MM.1S (cell line): Measurements from ENCODE around the gene ZBTB12.
"Not testable (repeated sequence)": the region's sequence is repeated elsewhere in the genome, so short reads cannot be mapped to it uniquely, and the experiment has no call there.

Experiments used
- DNase-seq: peaks from one replicate; pipeline ENCODE4 v3.0.0-alpha.2; 2015
- H2AFZ ChIP-seq: fragments of 300-600 bp; sonication (generic); 2 replicates; pipeline ENCODE4 v1.6.0; 2016; ENCODE audit warnings: antibody characterized with exemption, low read length
- H3F3A ChIP-seq: fragments of 300-600 bp; sonication (generic); 2 replicates; pipeline ENCODE4 v1.6.1; 2016; ENCODE audit warnings: mild to moderate bottlenecking, antibody characterized with exemption, low read length, moderate library complexity, mixed read lengths; ENCODE audit not compliant: insufficient read depth
- H3K27ac ChIP-seq: fragments of 300-600 bp; sonication (generic); 2 replicates; pipeline ENCODE4 v1.5.1; 2016; ENCODE audit warnings: mild to moderate bottlenecking, low read length
- H3K27me3 ChIP-seq: fragments of 300-600 bp; sonication (generic); replicated peaks from 2 replicates; pipeline ENCODE4 v1.6.0; 2016; ENCODE audit warnings: low read length; ENCODE audit not compliant: insufficient read depth
- H3K36me3 ChIP-seq: fragments of 300-600 bp; sonication (generic); replicated peaks from 2 replicates; pipeline ENCODE4 v1.6.1; 2016; ENCODE audit warnings: mild to moderate bottlenecking, low read length, mixed read lengths; ENCODE audit not compliant: insufficient read depth
- H3K4me1 ChIP-seq: fragments of 300-600 bp; sonication (generic); 2 replicates; pipeline ENCODE4 v1.6.1; 2016; ENCODE audit warnings: low read length, mixed read lengths
- H3K4me2 ChIP-seq: fragments of 300-600 bp; sonication (generic); 2 replicates; pipeline ENCODE4 v1.6.0; 2016; ENCODE audit warnings: low read depth, low read length
- H3K4me3 ChIP-seq: fragments of 300-600 bp; sonication (generic); 2 replicates; pipeline ENCODE4 v1.5.1; 2016; ENCODE audit warnings: low read length, mixed read lengths
- H3K79me2 ChIP-seq: fragments of 300-600 bp; sonication (generic); 2 replicates; pipeline ENCODE4 v1.6.1; 2016; ENCODE audit warnings: mixed run types, low read length, mixed read lengths
- H3K9ac ChIP-seq: fragments of 300-600 bp; sonication (generic); 2 replicates; pipeline ENCODE4 v1.6.1; 2016; ENCODE audit warnings: low read length, mixed read lengths
- H3K9me2 ChIP-seq: fragments of 300-600 bp; sonication (generic); replicated peaks from 2 replicates; pipeline ENCODE4 v1.6.1; 2016; ENCODE audit warnings: mild to moderate bottlenecking, low read length, mixed read lengths; ENCODE audit not compliant: insufficient read depth
- H3K9me3 ChIP-seq: fragments of 300-600 bp; sonication (generic); replicated peaks from 2 replicates; pipeline ENCODE4 v1.6.1; 2016; ENCODE audit warnings: mild to moderate bottlenecking, low read length, mixed read lengths; ENCODE audit not compliant: insufficient read depth
- H4K20me1 ChIP-seq: fragments of 300-600 bp; sonication (generic); 2 replicates; pipeline ENCODE4 v1.6.1; 2016; ENCODE audit warnings: mild to moderate bottlenecking, low read length, moderate library complexity, mixed read lengths; ENCODE audit not compliant: insufficient read depth
- CTCF ChIP-seq: fragments of 300-600 bp; sonication (generic); IDR thresholded peaks from 2 replicates; pipeline ENCODE4 v1.5.1; 2016; ENCODE audit warnings: antibody characterized with exemption, low read length, mixed read lengths
- EZH2 ChIP-seq: fragments of 300-600 bp; sonication (generic); optimal IDR thresholded peaks from 2 replicates; pipeline ENCODE3; 2017; ENCODE audit warnings: low read depth, mild to moderate bottlenecking, antibody characterized with exemption, low read length, mixed read lengths
- EZH2phosphoT487 ChIP-seq: fragments of 300-600 bp; sonication (generic); IDR thresholded peaks from 2 replicates; pipeline ENCODE4 v1.6.1; 2018; ENCODE audit warnings: antibody characterized with exemption, low read length

The ZBTB12 gene

DNA sequence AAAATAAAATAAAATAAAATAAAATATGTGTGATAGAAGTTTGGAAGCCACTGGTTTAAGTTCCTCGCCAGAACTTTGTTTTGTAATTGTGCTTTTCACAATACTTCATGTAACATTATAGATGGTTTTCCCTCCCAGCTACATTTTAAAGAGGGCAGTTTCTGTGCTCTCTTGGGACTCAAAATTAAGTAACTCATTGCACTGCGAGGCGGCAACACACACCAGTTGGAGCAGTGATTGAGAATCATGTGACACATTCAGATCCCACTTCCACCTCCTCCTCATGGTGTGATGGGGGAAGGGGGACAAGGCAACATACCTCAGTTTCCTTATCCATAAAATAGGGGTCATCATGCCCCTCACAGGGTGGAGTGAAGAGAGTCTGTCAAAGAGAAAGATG, 33.1 kb upstream of the ZBTB12 start:
- Histone ChIP-seq H3K27me3 (no peaks in the 10 kb centered on the region; the same call in 1 of the 2 replicates), H3K9me2 (no peaks in the 10 kb centered on the region), H3K4me1 (no peaks in the 10 kb centered on the region), H4K20me1 (no peaks in the 10 kb centered on the region), H2AFZ (no peak overlapping the region), H3K9me3 (no peaks in the 10 kb centered on the region), H3K4me3 (no peak overlapping the region), H3K4me2 (no peak overlapping the region), H3F3A (no peaks in the 10 kb centered on the region), H3K9ac (no peak overlapping the region), H3K36me3 (no peaks in the 10 kb centered on the region), H3K79me2 (no peaks in the 10 kb centered on the region), H3K27ac (no peak overlapping the region)
- TF ChIP-seq EZH2 (no peak), EZH2phosphoT487 (no peak), CTCF (no peak)
- no peak for DNase-seq

DNA sequence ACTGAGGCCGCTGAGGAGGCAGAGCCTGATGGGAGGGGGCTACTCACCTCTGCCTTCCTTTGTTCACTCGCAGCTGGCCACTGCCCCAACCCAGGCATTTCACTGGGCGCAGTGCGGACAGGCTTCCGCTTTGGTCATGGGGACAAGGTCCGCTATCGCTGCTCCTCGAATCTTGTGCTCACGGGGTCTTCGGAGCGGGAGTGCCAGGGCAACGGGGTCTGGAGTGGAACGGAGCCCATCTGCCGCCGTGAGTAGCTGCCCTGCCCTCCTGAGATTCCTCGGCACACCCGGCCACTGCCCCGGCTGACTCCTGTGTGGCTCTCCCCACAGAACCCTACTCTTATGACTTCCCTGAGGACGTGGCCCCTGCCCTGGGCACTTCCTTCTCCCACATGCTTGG, 31.7 kb upstream of the ZBTB12 start:
- H2AFZ ChIP-seq = no peak overlapping the region
- no peaks in the 10 kb centered on the region for H3K79me2 ChIP-seq
- H3K27me3 ChIP-seq = no peaks in the 10 kb centered on the region; the same call in 1 of the 2 replicates
- TF ChIP-seq CTCF (no peak), EZH2 (no peak)
- no peak overlapping the region for H3K9ac ChIP-seq
- H3F3A ChIP-seq = no peaks in the 10 kb centered on the region
- no peaks in the 10 kb centered on the region for H3K9me2 ChIP-seq
- no peak overlapping the region for H3K4me2 ChIP-seq
- no peak overlapping the region for H3K27ac ChIP-seq
- no peaks in the 10 kb centered on the region for H3K36me3 ChIP-seq
- no peak for DNase-seq
- no peaks in the 10 kb centered on the region for H3K4me1 ChIP-seq
- no peaks in the 10 kb centered on the region for H3K9me3 ChIP-seq
- H4K20me1 ChIP-seq = no peaks in the 10 kb centered on the region
- H3K4me3 ChIP-seq = no peak overlapping the region

- DNase-seq, H3K27ac ChIP-seq, H3K36me3 ChIP-seq, H3K4me3 ChIP-seq, H3K4me2 ChIP-seq, H3K9ac ChIP-seq, H2AFZ ChIP-seq, H3F3A ChIP-seq, H3K27me3 ChIP-seq, H4K20me1 ChIP-seq, H3K9me2 ChIP-seq, H3K79me2 ChIP-seq, H3K4me1 ChIP-seq, H3K9me3 ChIP-seq: not testable (repeated sequence)
These were observed 30.3 kb upstream of the ZBTB12 start for GRCh38 chr6:31932137-31932536.

DNA sequence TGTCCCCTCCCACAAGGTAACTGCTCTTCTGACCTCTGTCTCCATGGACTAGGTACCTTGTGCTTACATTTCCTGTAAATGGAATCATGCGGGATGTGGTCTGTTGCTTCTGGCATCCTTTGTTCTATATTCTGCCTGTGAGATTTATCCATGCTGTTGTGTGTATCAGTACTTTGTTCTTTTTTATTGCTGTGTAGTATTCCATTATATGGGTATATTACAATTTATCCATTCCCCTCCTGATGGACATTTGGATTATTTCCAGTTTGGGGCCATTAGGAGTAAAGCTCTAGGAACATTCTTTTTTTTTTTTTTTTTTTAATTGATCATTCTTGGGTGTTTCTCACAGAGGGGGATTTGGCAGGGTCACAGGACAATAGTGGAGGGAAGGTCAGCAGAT, 29.1 kb upstream of the ZBTB12 start:
- Histone ChIP-seq H3K9ac (no peak overlapping the region), H3K36me3 (no peaks in the 10 kb centered on the region), H3K4me3 (no peak overlapping the region), H3K9me3 (no peaks in the 10 kb centered on the region), H3K27me3 (no peaks in the 10 kb centered on the region; the same call in 1 of the 2 replicates), H3F3A (no peaks in the 10 kb centered on the region), H3K27ac (no peak overlapping the region), H3K4me1 (no peaks in the 10 kb centered on the region), H3K4me2 (no peak overlapping the region), H3K79me2 (no peaks in the 10 kb centered on the region), H2AFZ (no peak overlapping the region), H4K20me1 (no peaks in the 10 kb centered on the region), H3K9me2 (no peaks in the 10 kb centered on the region)
- TF ChIP-seq CTCF = no peak
- TF ChIP-seq EZH2phosphoT487 = no peak
- TF ChIP-seq EZH2 = no peak
- DNase-seq = no peak
